BLaER1 treated with 17β-estradiol and CSF1 and Interleukin-3, amounts not matched to agents 10 nM and 100 nM (cell line): ENCODE measurements around the gene NEUROG2.
A peak's percentile ranks its signal among the peaks of the same experiment; 100 is the strongest.
"Not testable (repeated sequence)": the region's sequence is repeated elsewhere in the genome, so short reads cannot be mapped to it uniquely, and the experiment has no call there.

Source experiments
- H3K27ac ChIP-seq, 11 experiments: shearing (Covaris generic); formaldehyde crosslinking; 2 replicates each; pipeline ENCODE4 v1.8.1; 2022
- H3K27me3 ChIP-seq, 11 experiments: shearing (Covaris generic); formaldehyde crosslinking; 2 replicates each; pipeline ENCODE4 v1.8.1; 2022
- H3K36me3 ChIP-seq, 11 experiments: shearing (Covaris generic); formaldehyde crosslinking; 2 replicates each; pipeline ENCODE4 v1.8.1; 2022
- H3K4me1 ChIP-seq, 10 experiments: shearing (Covaris generic); formaldehyde crosslinking; 2 replicates each; pipeline ENCODE4 v1.8.1; 2022
- H3K4me2 ChIP-seq, 11 experiments: shearing (Covaris generic); formaldehyde crosslinking; 2 replicates each; pipeline ENCODE4 v1.8.1; 2022
- H3K4me3 ChIP-seq, 10 experiments: shearing (Covaris generic); formaldehyde crosslinking; 2 replicates each; pipeline ENCODE4 v1.8.1; 2022
- H3K9ac ChIP-seq, 11 experiments: shearing (Covaris generic); formaldehyde crosslinking; 2 replicates each; pipeline ENCODE4 v1.8.1; 2022
- H3K9me3 ChIP-seq, 11 experiments: shearing (Covaris generic); formaldehyde crosslinking; replicated peaks in 1 of 11; 2 replicates each; pipeline ENCODE4 v1.8.1; 2022
- H4K20me1 ChIP-seq, 11 experiments: shearing (Covaris generic); formaldehyde crosslinking; 2 replicates each; pipeline ENCODE4 v1.8.1; 2022
- Cebpa-rat ChIP-seq, 11 experiments: shearing (Covaris generic); IDR thresholded peaks; 2 replicates each; pipeline ENCODE4 v1.8.1; 2022

Gene NEUROG2

GRCh38 chr4:112511093-112511802 lies 4.7 kb downstream of the NEUROG2 start:
- no peaks in the 10 kb centered on the region for H3K36me3 ChIP-seq
- TF ChIP-seq Cebpa-rat (IDR thresholded peaks at IDR 0.05): no peak
- peaks cover 13 to 46% (median 23%) of the 10 kb centered on the region in 11 experiments for H3K9me3 ChIP-seq
- H3K9ac ChIP-seq: no peak overlapping the region
- H3K27me3 ChIP-seq: peaks cover 88 to 100% (median 95%) of the 10 kb centered on the region in 11 experiments
- no peak overlapping the region for H3K27ac ChIP-seq
- H3K4me3 ChIP-seq: peak overlapping the region in 1 of 10 experiments; percentile 8; a peak in 1 of 20 replicates
- H3K4me1 ChIP-seq: peaks cover 11 to 24% (median 16%) of the 10 kb centered on the region in 10 experiments; a peak in 18 of 20 replicates
- H3K4me2 ChIP-seq: no peak overlapping the region
- peaks cover 0 to 43% (median 27%) of the 10 kb centered on the region in 11 experiments; a peak in 18 of 22 replicates for H4K20me1 ChIP-seq

GRCh38 chr4:112510291-112511092 lies 5.5 kb downstream of the NEUROG2 start:
- H4K20me1 ChIP-seq: peaks cover 0 to 37% (median 22%) of the 10 kb centered on the region in 11 experiments; a peak in 14 of 22 replicates
- peak overlapping the region in 3 of 10 experiments; percentile 8 to 18 (median 10); a peak in 3 of 20 replicates for H3K4me3 ChIP-seq
- H3K4me1 ChIP-seq: peaks cover 6 to 19% (median 10%) of the 10 kb centered on the region in 10 experiments; a peak in 18 of 20 replicates
- peaks cover 80 to 99% (median 88%) of the 10 kb centered on the region in 11 experiments for H3K27me3 ChIP-seq
- H3K4me2 ChIP-seq: peak overlapping the region in 3 of 11 experiments; percentile 31 to 70 (median 68); a peak in 6 of 22 replicates
- peaks cover 13 to 42% (median 23%) of the 10 kb centered on the region in 11 experiments for H3K9me3 ChIP-seq
- no peak overlapping the region for H3K9ac ChIP-seq
- no peaks in the 10 kb centered on the region for H3K36me3 ChIP-seq
- H3K27ac ChIP-seq: no peak overlapping the region
- TF ChIP-seq Cebpa-rat (IDR thresholded peaks at IDR 0.05): no peak

GRCh38 chr4:112509243-112510141 lies 6.5 kb downstream of the NEUROG2 start:
- H3K27me3 ChIP-seq: peaks cover 70 to 89% (median 78%) of the 10 kb centered on the region in 11 experiments
- no peak overlapping the region for H3K4me3 ChIP-seq

GRCh38 chr4:112508356-112508755 lies 7.6 kb downstream of the NEUROG2 start:
- H3K36me3 ChIP-seq: no peaks in the 10 kb centered on the region
- no peak overlapping the region for H3K4me2 ChIP-seq
- no peak for TF ChIP-seq Cebpa-rat (IDR thresholded peaks at IDR 0.05)
- H3K27me3 ChIP-seq: peaks cover 59 to 78% (median 67%) of the 10 kb centered on the region in 11 experiments
- peaks cover 0 to 11% (median 0%) of the 10 kb centered on the region in 10 experiments; a peak in 2 of 20 replicates for H3K4me1 ChIP-seq
- H4K20me1 ChIP-seq: peaks cover 0 to 17% (median 4%) of the 10 kb centered on the region in 11 experiments; a peak in 8 of 22 replicates
- H3K27ac ChIP-seq: no peak overlapping the region
- H3K4me3 ChIP-seq: no peak overlapping the region
- no peak overlapping the region for H3K9ac ChIP-seq
- H3K9me3 ChIP-seq: peaks cover 13 to 33% (median 22%) of the 10 kb centered on the region in 11 experiments

More at GRCh38 chr4:112509243-112510141, 6.5 kb downstream of the NEUROG2 start:
- H3K4me2 ChIP-seq: peak overlapping the region in 2 of 11 experiments; percentile 68 to 70; a peak in 3 of 22 replicates
- H3K9ac ChIP-seq: no peak overlapping the region
- H4K20me1 ChIP-seq: peaks cover 0 to 28% (median 13%) of the 10 kb centered on the region in 11 experiments; a peak in 14 of 22 replicates
- H3K36me3 ChIP-seq: no peaks in the 10 kb centered on the region
- H3K9me3 ChIP-seq: peaks cover 13 to 38% (median 23%) of the 10 kb centered on the region in 11 experiments
- H3K27ac ChIP-seq: no peak overlapping the region
- no peak for TF ChIP-seq Cebpa-rat (IDR thresholded peaks at IDR 0.05)
- peaks cover 0 to 15% (median 1%) of the 10 kb centered on the region in 10 experiments; a peak in 11 of 20 replicates for H3K4me1 ChIP-seq

- H3K4me2 ChIP-seq: no peak overlapping the region
- TF ChIP-seq Cebpa-rat (IDR thresholded peaks at IDR 0.05): 0 out of 22 replicates have a peak, but pooled peaks of 2 of the 11 experiments have one; percentile 10 to 20
- H3K9me3 ChIP-seq: peaks cover 0 to 10% (median 7%) of the 10 kb centered on the region in 11 experiments; a peak in 12 of 22 replicates
- H3K4me3 ChIP-seq: no peak overlapping the region
- peaks cover 0 to 4% (median 0%) of the 10 kb centered on the region in 11 experiments; a peak in 2 of 22 replicates for H4K20me1 ChIP-seq
- H3K27ac ChIP-seq: no peak overlapping the region
- H3K36me3 ChIP-seq: no peaks in the 10 kb centered on the region
- H3K27me3 ChIP-seq: peaks cover 23 to 42% (median 31%) of the 10 kb centered on the region in 11 experiments
- no peak overlapping the region for H3K9ac ChIP-seq
- H3K4me1 ChIP-seq: peaks cover 0 to 3% (median 0%) of the 10 kb centered on the region in 10 experiments; a peak in 1 of 20 replicates
Measured at GRCh38 chr4:112504807-112505206, 11.2 kb downstream of the NEUROG2 start.

- H3K4me3 ChIP-seq: no peak overlapping the region
- H3K36me3 ChIP-seq: no peaks in the 10 kb centered on the region
- H3K9me3 ChIP-seq: peaks cover 0 to 6% (median 0%) of the 10 kb centered on the region in 11 experiments; a peak in 1 of 22 replicates
- no peaks in the 10 kb centered on the region for H3K4me1 ChIP-seq
- H3K4me2 ChIP-seq: no peak overlapping the region
- peaks cover 4 to 23% (median 12%) of the 10 kb centered on the region in 11 experiments; a peak in 21 of 22 replicates for H3K27me3 ChIP-seq
- no peak for TF ChIP-seq Cebpa-rat (IDR thresholded peaks at IDR 0.05)
- H4K20me1 ChIP-seq: no peaks in the 10 kb centered on the region
- H3K9ac ChIP-seq: no peak overlapping the region
- no peak overlapping the region for H3K27ac ChIP-seq
Measured at GRCh38 chr4:112502871-112503270, 13.1 kb downstream of the NEUROG2 start.

- Histone ChIP-seq H3K9ac (no peak overlapping the region), H3K27ac (no peak overlapping the region), H3K9me3 (peaks cover 33 to 45% (median 39%) of the 10 kb centered on the region in 11 experiments), H3K4me2 (no peak overlapping the region), H3K4me3 (no peak overlapping the region), H4K20me1 (no peaks in the 10 kb centered on the region), H3K27me3 (no peaks in the 10 kb centered on the region), H3K4me1 (no peaks in the 10 kb centered on the region), H3K36me3 (no peaks in the 10 kb centered on the region)
- no peak for TF ChIP-seq Cebpa-rat (IDR thresholded peaks at IDR 0.05)
Measured at GRCh38 chr4:112492321-112492720, 23.7 kb downstream of the NEUROG2 start.

- not testable (repeated sequence) for H3K27me3 ChIP-seq, H3K4me1 ChIP-seq, H3K9ac ChIP-seq, H3K27ac ChIP-seq, H3K4me2 ChIP-seq, H4K20me1 ChIP-seq, H3K36me3 ChIP-seq, H3K4me3 ChIP-seq
- peaks cover 33 to 45% (median 39%) of the 10 kb centered on the region in 11 experiments for H3K9me3 ChIP-seq
Measured at GRCh38 chr4:112490808-112491207, 25.2 kb downstream of the NEUROG2 start.
